B cell (primary cell): Measurements from ENCODE around the gene ZG16. TPM values are rescaled to one million over a fixed set of nuclear protein-coding genes. Genes with fewer than 3 reads are reported as not detected.

Experiments
- ATAC-seq: fragments of 200-7000 bp; cut with Tn5 transposase; one replicate; pipeline ENCODE4 v1.10.0; 2021; ENCODE audit warnings: low read depth, mild to moderate bottlenecking, moderate number of reproducible peaks, moderate library complexity
- CTCF ChIA-PET: fragments of 350-600 bp; sonication (Branson Sonifier 250); formaldehyde crosslinking; loops from one replicate; lab custom pipeline; 2021; ENCODE audit warnings: antibody characterized with exemption, inconsistent platforms; lab: Charles Lee
- POLR2A ChIA-PET: fragments of 350-600 bp; sonication (Branson Sonifier 250); formaldehyde crosslinking; loops from one replicate; lab custom pipeline; 2021; ENCODE audit warnings: antibody characterized with exemption; lab: Charles Lee
- DNase-seq: peaks from one replicate; pipeline ENCODE4 v3.0.0; 2013
- H2AFZ ChIP-seq: 2 replicates; pipeline ENCODE4 v1.6.1; 2012; ENCODE audit warnings: mild to moderate bottlenecking, low read depth, low read length; ENCODE audit not compliant: insufficient read depth, poor library complexity, severe bottlenecking
- H3K27ac ChIP-seq, 2 donors: 1 replicate in 1 of 2; 2 replicates in 1 of 2; pipeline ENCODE4 v1.5.1; 2012 to 2013; ENCODE audit warnings: low read length in 2 of 2, mild to moderate bottlenecking in 2 of 2, moderate library complexity in 1 of 2
- H3K27me3 ChIP-seq, 4 experiments: fragments of 200-600 bp in 1 of 4; sonication (generic) in 1 of 4; replicated peaks in 1 of 4; 1 replicate in 2 of 4; 2 replicates in 2 of 4; pipeline versions ENCODE4 v1.6.1 to v1.7.0; 2013 to 2016; ENCODE audit warnings: low read length in 3 of 4, mild to moderate bottlenecking in 2 of 4, mixed read lengths in 1 of 4, moderate library complexity in 1 of 4; ENCODE audit not compliant: insufficient read depth in 4 of 4, control insufficient read depth in 3 of 4; ENCODE audit errors: control extremely low read depth in 1 of 4
- H3K36me3 ChIP-seq, 2 experiments: replicated peaks in 1 of 2; 1 replicate in 1 of 2; 2 replicates in 1 of 2; pipeline versions ENCODE4 v1.6.1 to v1.7.1; 2013; ENCODE audit warnings: low read length in 1 of 2; ENCODE audit not compliant: insufficient read depth in 2 of 2, control insufficient read depth in 1 of 2; ENCODE audit errors: control extremely low read depth in 1 of 2, extremely low read depth in 1 of 2
- H3K4me1 ChIP-seq, 2 donors: fragments of 200-600 bp in 1 of 2; sonication (generic) in 1 of 2; 1 replicate in 1 of 2; 2 replicates in 1 of 2; pipeline versions ENCODE4 v1.5.1 to v1.6.1; 2013 to 2017; ENCODE audit warnings: low read length in 2 of 2; ENCODE audit not compliant: control insufficient read depth in 2 of 2, insufficient read depth in 2 of 2
- H3K4me2 ChIP-seq: replicated peaks from 2 replicates; pipeline ENCODE3; 2012; ENCODE audit warnings: mild to moderate bottlenecking, low read depth, low read length; ENCODE audit not compliant: poor library complexity, severe bottlenecking
- H3K4me3 ChIP-seq, 5 experiments: fragments of 200-600 bp in 1 of 5; sonication (generic) in 1 of 5; 1 replicate in 3 of 5; 2 replicates in 2 of 5; pipeline versions ENCODE4 v1.5.1 to v1.7.0; 2011 to 2016; ENCODE audit warnings: low read length in 4 of 5, mild to moderate bottlenecking in 4 of 5, low read depth in 2 of 5, control low read depth in 1 of 5, moderate library complexity in 1 of 5; ENCODE audit not compliant: insufficient read depth in 1 of 5; ENCODE audit errors: control extremely low read depth in 1 of 5, extremely low read depth in 1 of 5
- H3K79me2 ChIP-seq: fragments of 200-600 bp; sonication (generic); one replicate; pipeline ENCODE4 v1.6.0; 2016; ENCODE audit warnings: low read length; ENCODE audit not compliant: control insufficient read depth, insufficient read depth
- H3K9ac ChIP-seq: fragments of 200-600 bp; sonication (generic); 2 replicates; pipeline ENCODE4 v1.6.1; 2017; ENCODE audit warnings: mild to moderate bottlenecking, low read length, moderate library complexity
- H3K9me3 ChIP-seq, 3 donors: one replicate each; pipeline versions ENCODE4 v1.6.1 to v1.7.1; 2013; ENCODE audit warnings: low read length in 2 of 3; ENCODE audit not compliant: control insufficient read depth in 2 of 3, insufficient read depth in 1 of 3; ENCODE audit errors: control extremely low read depth in 1 of 3
- H4K20me1 ChIP-seq: 2 replicates; pipeline ENCODE4 v1.6.0; 2012; ENCODE audit warnings: mild to moderate bottlenecking, low read length; ENCODE audit not compliant: insufficient read depth, control insufficient read depth, poor library complexity, severe bottlenecking
- H3K27ac Mint-ChIP-seq: one replicate; pipeline ENCODE4 v1.8.0; 2021; ENCODE audit warnings: mixed read lengths
- H3K27me3 Mint-ChIP-seq: one replicate; pipeline ENCODE4 v1.8.0; 2021; ENCODE audit warnings: mixed read lengths
- H3K4me1 Mint-ChIP-seq: one replicate; pipeline ENCODE4 v1.8.0; 2021; ENCODE audit warnings: mixed read lengths
- H3K4me3 Mint-ChIP-seq: one replicate; pipeline ENCODE4 v1.8.0; 2021; ENCODE audit warnings: mixed read lengths
- H3K9me3 Mint-ChIP-seq: one replicate; pipeline ENCODE4 v1.8.0; 2022; ENCODE audit warnings: mixed read lengths; ENCODE audit not compliant: insufficient read depth
- EZH2 ChIP-seq: IDR thresholded peaks from 2 replicates; pipeline ENCODE4 v1.6.1; 2012; ENCODE audit warnings: borderline replicate concordance, low read depth, mild to moderate bottlenecking, moderate library complexity, low read length; ENCODE audit not compliant: insufficient read depth, poor library complexity, severe bottlenecking
- WGBS: methylation state at CpG from one replicate; pipeline ENCODE4 v1.1.5; 2013; ENCODE audit warnings: missing lambda C conversion rate; ENCODE audit not compliant: insufficient coverage; 5-methylcytosine and 5-hydroxymethylcytosine counted together
- intact Hi-C: fragments of 100-400 bp; cut with micrococcal nuclease; formaldehyde crosslinking; loops from one replicate; pipeline ENCODE4 v1.10.0; 2022
- polyA plus RNA-seq: library from polyadenylated mRNA; depleted of rRNA; stranded (reverse); fragments of >200 nt; gene quantifications from 2 replicates; pipeline ENCODE4 v1.2.3, GENCODE V29; 2012
- total RNA-seq, 2 donors: library from RNA; stranded (reverse); fragments of 120-200 nt in 1 of 2; gene quantifications; 1 replicate in 1 of 2; 2 replicates in 1 of 2; pipeline versions ENCODE4 v1.2.3 to v1.2.4, GENCODE V29; 2013 to 2022
- TF ChIP-seq, protein P1 (sequence below): fragments of 200-600 bp; IDR thresholded peaks from one replicate; pipeline ENCODE4 v1.8.0; 2022; ENCODE audit warnings: antibody characterized with exemption, mild to moderate bottlenecking

ZG16 gene
- total and polyA plus RNA-seq, 2 donors (not counting 1 experiment from before 2014, with no cell fraction given): 0.06 TPM; not detected in 1

DNA sequence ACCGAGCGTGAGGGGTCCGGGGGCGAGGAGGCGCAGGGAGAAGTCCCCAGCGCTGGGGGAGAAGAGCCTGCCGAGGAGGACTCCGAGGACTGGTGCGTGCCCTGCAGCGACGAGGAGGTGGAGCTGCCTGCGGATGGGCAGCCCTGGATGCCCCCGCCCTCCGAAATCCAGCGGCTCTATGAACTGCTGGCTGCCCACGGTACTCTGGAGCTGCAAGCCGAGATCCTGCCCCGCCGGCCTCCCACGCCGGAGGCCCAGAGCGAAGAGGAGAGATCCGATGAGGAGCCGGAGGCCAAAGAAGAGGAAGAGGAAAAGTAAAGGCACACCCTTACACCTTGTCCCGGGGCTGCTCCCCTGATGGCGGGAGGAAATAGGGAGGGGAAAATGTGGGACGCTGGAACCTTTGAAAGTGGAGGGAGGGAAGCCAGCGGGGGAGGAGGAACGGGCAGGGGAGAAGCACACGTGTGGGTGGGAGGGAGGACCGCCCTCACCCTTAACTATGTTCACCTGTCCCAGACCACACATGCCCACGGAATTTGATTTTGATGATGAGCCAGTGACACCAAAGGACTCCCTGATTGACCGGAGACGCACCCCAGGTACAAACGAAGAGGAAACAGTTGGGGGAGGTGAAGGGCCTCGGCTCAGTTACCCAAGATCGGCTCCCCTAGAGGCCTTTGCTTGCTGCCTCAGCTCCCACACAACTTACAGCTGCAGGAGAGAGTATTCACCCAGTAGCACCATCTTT, 38.8 kb downstream of the ZG16 start:
- Histone ChIP-seq H3K36me3 (peaks cover 0 to 22% of the 10 kb centered on the region in 2 experiments), H3K9ac (peak overlapping the region; percentile 69), H3K79me2 (peaks cover 53% of the 10 kb centered on the region), H3K27me3 (peaks cover 0 to 7% (median 3%) of the 10 kb centered on the region in 4 experiments), H2AFZ (peak overlapping the region; percentile 85), H3K4me2 (peak overlapping the region; percentile 87), H3K27ac (peak overlapping the region; percentile 88), H3K9me3 (no peaks in the 10 kb centered on the region), H4K20me1 (peaks cover 41% of the 10 kb centered on the region), H3K4me3 (peak overlapping the region; percentile 73 to 93 (median 84)), H3K4me1 (peaks cover 40 to 60% of the 10 kb centered on the region in 2 donors)
- CTCF ChIA-PET: interaction anchor here (0.5 to 5.7 kb wide), 10 partner anchors 9 to 261 kb away, joined by 3 to 66 read pairs (median 6); partner anchors contain the start of genes KIF22 and MAZ
- H3K4me1 Mint-ChIP-seq: peaks cover 64% of the 10 kb centered on the region
- peak; percentile 1 for ATAC-seq
- intact Hi-C loops: loop anchor here (1.0 to 10.0 kb wide), 9 partner anchors 12 to 222 kb away; partner anchors contain the start of genes CDIPT, INO80E, KIF22 and TAOK2
- H3K4me3 Mint-ChIP-seq: peak overlapping the region; percentile 97
- POLR2A ChIA-PET: interaction anchor here (2.1 to 2.8 kb wide), 3 partner anchors 10 to 115 kb away, joined by 14 to 31 read pairs (median 18); partner anchors contain the start of gene MAZ
- DNase-seq: peak; percentile 59
- under 1% methylated on average over 22 of the region's 37 CpGs for WGBS
- H3K9me3 Mint-ChIP-seq: no peaks in the 10 kb centered on the region
- H3K27me3 Mint-ChIP-seq: no peaks in the 10 kb centered on the region
- TF ChIP-seq, protein P1, sequence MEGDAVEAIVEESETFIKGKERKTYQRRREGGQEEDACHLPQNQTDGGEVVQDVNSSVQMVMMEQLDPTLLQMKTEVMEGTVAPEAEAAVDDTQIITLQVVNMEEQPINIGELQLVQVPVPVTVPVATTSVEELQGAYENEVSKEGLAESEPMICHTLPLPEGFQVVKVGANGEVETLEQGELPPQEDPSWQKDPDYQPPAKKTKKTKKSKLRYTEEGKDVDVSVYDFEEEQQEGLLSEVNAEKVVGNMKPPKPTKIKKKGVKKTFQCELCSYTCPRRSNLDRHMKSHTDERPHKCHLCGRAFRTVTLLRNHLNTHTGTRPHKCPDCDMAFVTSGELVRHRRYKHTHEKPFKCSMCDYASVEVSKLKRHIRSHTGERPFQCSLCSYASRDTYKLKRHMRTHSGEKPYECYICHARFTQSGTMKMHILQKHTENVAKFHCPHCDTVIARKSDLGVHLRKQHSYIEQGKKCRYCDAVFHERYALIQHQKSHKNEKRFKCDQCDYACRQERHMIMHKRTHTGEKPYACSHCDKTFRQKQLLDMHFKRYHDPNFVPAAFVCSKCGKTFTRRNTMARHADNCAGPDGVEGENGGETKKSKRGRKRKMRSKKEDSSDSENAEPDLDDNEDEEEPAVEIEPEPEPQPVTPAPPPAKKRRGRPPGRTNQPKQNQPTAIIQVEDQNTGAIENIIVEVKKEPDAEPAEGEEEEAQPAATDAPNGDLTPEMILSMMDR: no peak
- no peak for TF ChIP-seq EZH2
- H3K27ac Mint-ChIP-seq: peak overlapping the region; percentile 98
